ENCODE data around the gene CBLL1.

- TF ChIP-seq CTCF (IDR thresholded peaks at IDR 0.05) (no peak), POLR2A (IDR thresholded peaks at IDR 0.05) (no peak), POLR2AphosphoS5 (IDR thresholded peaks at IDR 0.05) (no peak)
Observed at GRCh38 chr7:107697321-107698049, 46.5 kb upstream of the CBLL1 start.
